Neutrophil (primary cell): ENCODE results near the gene MAPK10.

Experiments used
- H3K27ac ChIP-seq: fragments of 200-600 bp; sonication (generic); 2 replicates; pipeline ENCODE4 v1.5.1; 2016; ENCODE audit warnings: mild to moderate bottlenecking, moderate library complexity
- H3K27me3 ChIP-seq: fragments of 200-600 bp; sonication (generic); 2 replicates; pipeline ENCODE4 v1.6.0; 2016; ENCODE audit warnings: mild to moderate bottlenecking
- H3K36me3 ChIP-seq: fragments of 200-600 bp; sonication (generic); 2 replicates; pipeline ENCODE4 v1.5.1; 2017
- H3K4me1 ChIP-seq, 2 experiments: fragments of 200-600 bp in 1 of 2; sonication (generic) in 1 of 2; 1 replicate in 1 of 2; 2 replicates in 1 of 2; pipeline versions ENCODE4 v1.5.1 to v1.6.1; 2013 to 2016; ENCODE audit warnings: low read depth in 1 of 2, low read length in 1 of 2, mild to moderate bottlenecking in 1 of 2, moderate library complexity in 1 of 2; ENCODE audit not compliant: control insufficient read depth in 1 of 2, insufficient read depth in 1 of 2
- H3K4me3 ChIP-seq, 2 experiments: fragments of 200-600 bp in 1 of 2; sonication (generic) in 1 of 2; 1 replicate in 1 of 2; 2 replicates in 1 of 2; pipeline ENCODE4 v1.5.1; 2013 to 2016; ENCODE audit warnings: low read depth in 1 of 2, low read length in 1 of 2, mild to moderate bottlenecking in 1 of 2, moderate library complexity in 1 of 2
- H3K9me3 ChIP-seq: fragments of 200-600 bp; sonication (generic); 2 replicates; pipeline ENCODE4 v1.5.1; 2016
- TF ChIP-seq, protein P1 (sequence below): fragments of 200-600 bp; sonication (generic); IDR thresholded peaks from 2 replicates; pipeline ENCODE4 v1.5.1; 2016; ENCODE audit warnings: antibody characterized with exemption

Gene MAPK10

DNA sequence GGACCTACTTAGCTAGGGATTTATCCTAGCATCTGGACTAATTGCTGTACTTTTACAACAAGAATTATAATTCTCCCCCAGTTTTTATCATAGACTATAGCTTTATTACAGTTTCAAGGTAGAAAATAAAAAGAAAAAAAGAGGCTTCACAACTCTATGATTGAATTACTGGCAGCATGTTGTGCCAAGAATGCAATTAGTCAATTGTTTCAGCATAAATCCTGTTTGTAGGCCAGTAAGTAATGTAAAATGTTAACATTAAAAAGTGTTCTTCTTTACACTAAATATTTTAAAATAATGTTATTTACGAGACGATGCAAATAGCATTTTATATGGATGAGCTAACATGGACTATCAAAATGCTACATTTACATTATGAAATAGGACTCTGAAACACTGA lies 228.4 kb downstream of the MAPK10 start:
- Histone ChIP-seq H3K27me3 (no peaks in the 10 kb centered on the region), H3K4me1 (no peaks in the 10 kb centered on the region), H3K4me3 (no peak overlapping the region), H3K27ac (no peak overlapping the region), H3K36me3 (no peaks in the 10 kb centered on the region), H3K9me3 (no peaks in the 10 kb centered on the region)
- TF ChIP-seq, protein P1, sequence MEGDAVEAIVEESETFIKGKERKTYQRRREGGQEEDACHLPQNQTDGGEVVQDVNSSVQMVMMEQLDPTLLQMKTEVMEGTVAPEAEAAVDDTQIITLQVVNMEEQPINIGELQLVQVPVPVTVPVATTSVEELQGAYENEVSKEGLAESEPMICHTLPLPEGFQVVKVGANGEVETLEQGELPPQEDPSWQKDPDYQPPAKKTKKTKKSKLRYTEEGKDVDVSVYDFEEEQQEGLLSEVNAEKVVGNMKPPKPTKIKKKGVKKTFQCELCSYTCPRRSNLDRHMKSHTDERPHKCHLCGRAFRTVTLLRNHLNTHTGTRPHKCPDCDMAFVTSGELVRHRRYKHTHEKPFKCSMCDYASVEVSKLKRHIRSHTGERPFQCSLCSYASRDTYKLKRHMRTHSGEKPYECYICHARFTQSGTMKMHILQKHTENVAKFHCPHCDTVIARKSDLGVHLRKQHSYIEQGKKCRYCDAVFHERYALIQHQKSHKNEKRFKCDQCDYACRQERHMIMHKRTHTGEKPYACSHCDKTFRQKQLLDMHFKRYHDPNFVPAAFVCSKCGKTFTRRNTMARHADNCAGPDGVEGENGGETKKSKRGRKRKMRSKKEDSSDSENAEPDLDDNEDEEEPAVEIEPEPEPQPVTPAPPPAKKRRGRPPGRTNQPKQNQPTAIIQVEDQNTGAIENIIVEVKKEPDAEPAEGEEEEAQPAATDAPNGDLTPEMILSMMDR, result no peak

DNA sequence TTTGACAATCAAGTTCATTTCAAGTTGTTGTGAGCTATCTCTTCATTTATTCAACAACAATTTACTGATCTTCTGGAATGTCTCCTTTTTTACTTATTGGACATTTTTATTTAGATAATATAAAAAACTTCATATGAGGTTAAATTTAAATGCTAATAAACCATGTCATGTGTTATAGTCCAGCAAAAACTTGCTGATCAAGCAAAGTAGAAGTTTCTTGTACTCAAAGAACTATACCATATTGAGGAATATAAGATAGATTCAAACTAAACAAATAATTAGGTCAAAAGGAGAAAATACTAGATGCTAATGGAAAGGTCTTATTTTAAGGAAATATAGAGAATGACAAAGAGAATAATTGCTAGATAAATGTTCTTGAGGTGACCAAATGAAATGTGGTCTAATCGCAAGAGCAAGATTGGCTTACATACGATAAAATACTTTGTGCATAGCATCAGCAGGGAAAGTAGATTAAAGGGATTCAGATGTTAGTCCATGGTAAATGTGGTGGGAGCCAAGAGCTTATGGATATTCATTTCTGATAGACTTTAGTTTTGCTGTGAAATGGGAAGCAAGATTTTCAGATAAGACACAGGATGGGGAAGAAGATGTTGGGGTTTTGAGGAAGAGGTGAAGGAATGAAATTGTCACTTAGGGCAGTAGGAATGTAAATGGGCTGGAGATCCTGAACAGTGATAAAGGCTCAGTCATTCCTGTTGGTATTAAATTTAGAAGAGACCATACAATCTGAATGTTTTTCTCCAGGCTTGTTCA lies 229.5 kb downstream of the MAPK10 start:
- no peaks in the 10 kb centered on the region for H3K36me3 ChIP-seq
- TF ChIP-seq, protein P1, result no peak
- no peaks in the 10 kb centered on the region for H3K9me3 ChIP-seq
- no peak overlapping the region for H3K27ac ChIP-seq
- no peaks in the 10 kb centered on the region for H3K27me3 ChIP-seq
- H3K4me3 ChIP-seq, result no peak overlapping the region
- no peaks in the 10 kb centered on the region for H3K4me1 ChIP-seq

DNA sequence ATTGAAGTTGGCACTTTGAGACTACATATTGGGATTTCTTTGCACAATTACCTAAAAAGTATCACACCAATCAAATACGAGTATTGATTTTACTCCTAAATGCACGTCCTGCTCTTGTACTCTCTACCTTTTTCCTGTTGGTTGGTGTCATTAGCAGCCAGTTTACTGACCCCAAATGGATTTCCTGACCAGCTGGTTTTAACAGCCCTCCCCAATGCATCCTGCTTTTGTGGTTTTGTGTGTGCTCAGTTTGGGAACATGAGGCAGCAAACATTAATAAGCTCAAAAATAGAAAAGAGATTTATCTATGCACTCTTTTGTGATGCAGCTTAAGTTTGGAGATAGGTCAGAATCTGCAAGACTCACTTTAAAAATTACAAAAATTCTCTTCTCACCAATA lies 230.3 kb downstream of the MAPK10 start:
- Histone ChIP-seq H3K27ac (no peak overlapping the region), H3K27me3 (no peaks in the 10 kb centered on the region), H3K9me3 (no peaks in the 10 kb centered on the region), H3K4me1 (no peaks in the 10 kb centered on the region), H3K36me3 (no peaks in the 10 kb centered on the region), H3K4me3 (no peak overlapping the region)
- TF ChIP-seq, protein P1, result no peak

DNA sequence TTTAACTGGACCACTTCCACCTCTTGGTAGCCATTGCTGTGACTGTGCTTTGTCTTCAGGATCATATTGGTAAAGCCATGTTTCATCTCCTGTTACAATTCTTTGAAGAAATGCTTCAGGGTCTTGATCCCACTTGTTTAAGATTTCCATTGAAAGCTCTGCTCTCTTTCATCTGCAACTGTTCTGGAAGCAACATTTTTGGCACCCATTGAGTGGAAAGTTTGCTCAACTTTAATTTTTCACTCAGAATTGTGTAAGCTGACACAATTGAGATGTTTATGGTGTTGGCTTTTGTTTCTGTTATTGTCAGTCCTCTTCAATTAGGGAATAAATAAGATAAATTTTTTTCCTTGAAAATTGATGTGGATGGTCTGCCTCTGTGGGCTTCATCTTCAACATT lies 237.4 kb downstream of the MAPK10 start:
- TF ChIP-seq, protein P1, result no peak
- Histone ChIP-seq H3K27ac (no peak overlapping the region), H3K36me3 (no peaks in the 10 kb centered on the region), H3K27me3 (no peaks in the 10 kb centered on the region), H3K4me1 (no peaks in the 10 kb centered on the region), H3K9me3 (no peaks in the 10 kb centered on the region), H3K4me3 (no peak overlapping the region)

DNA sequence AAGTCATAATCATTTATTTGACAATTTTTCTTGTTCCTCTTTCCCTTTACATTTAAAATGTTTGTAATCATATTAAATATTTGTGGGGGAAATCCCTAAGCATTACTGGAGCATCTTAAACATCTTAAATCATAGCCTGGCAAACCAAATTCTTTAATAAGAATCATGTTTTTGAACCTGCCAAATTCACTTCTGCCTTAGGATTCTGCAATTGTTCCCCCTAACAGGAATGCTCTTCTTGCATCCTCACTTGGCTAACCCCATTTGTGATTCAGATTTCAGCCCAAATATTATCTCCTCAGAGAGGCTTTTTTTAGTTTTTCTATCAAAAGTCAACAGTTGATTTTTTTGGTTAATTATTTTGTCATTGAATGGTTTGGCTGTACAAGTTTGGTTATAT lies 241.1 kb downstream of the MAPK10 start:
- Histone ChIP-seq H3K36me3 (no peaks in the 10 kb centered on the region), H3K9me3 (no peaks in the 10 kb centered on the region), H3K27ac (no peak overlapping the region), H3K4me3 (no peak overlapping the region), H3K4me1 (no peaks in the 10 kb centered on the region), H3K27me3 (no peaks in the 10 kb centered on the region)
- TF ChIP-seq, protein P1, result no peak
